ENCODE data around the gene TTLL13. TPM values are rescaled to one million over a fixed set of nuclear protein-coding genes. Genes with fewer than 3 reads are reported as not detected.

Gene TTLL13
- total RNA-seq, 2 donors from 2014 or later: 0.15 to 0.46 TPM

- peaks cover 9% of the 10 kb centered on the region for H3K36me3 ChIP-seq (ENCODE audit: control insufficient read depth, insufficient read depth, low read length)
- Mint-ChIP-seq H3K27ac (no peak overlapping the region), H3K4me3 (no peak overlapping the region), H3K27me3 (ENCODE audit: insufficient read depth) (no peaks in the 10 kb centered on the region), H3K9me3 (no peaks in the 10 kb centered on the region), H3K36me3 (ENCODE audit: low read depth) (peaks cover 25% of the 10 kb centered on the region), H3K4me1 (peaks cover 3% of the 10 kb centered on the region)
- H3K27ac ChIP-seq (ENCODE audit: low read depth, low read length): no peak overlapping the region
- no peak overlapping the region for H3K4me3 ChIP-seq (ENCODE audit: low read length)
- H3K9me3 ChIP-seq (ENCODE audit: control insufficient read depth, low read length): no peaks in the 10 kb centered on the region
- H3K4me1 ChIP-seq (ENCODE audit: control insufficient read depth, insufficient read depth, low read length): no peaks in the 10 kb centered on the region
- H3K27me3 ChIP-seq (ENCODE audit: control insufficient read depth, insufficient read depth, low read length, poor library complexity, severe bottlenecking): no peaks in the 10 kb centered on the region
- H3K9ac ChIP-seq (ENCODE audit: extremely low read depth, low read length, poor library complexity, severe bottlenecking): no peak overlapping the region
- TF ChIP-seq, protein P1, sequence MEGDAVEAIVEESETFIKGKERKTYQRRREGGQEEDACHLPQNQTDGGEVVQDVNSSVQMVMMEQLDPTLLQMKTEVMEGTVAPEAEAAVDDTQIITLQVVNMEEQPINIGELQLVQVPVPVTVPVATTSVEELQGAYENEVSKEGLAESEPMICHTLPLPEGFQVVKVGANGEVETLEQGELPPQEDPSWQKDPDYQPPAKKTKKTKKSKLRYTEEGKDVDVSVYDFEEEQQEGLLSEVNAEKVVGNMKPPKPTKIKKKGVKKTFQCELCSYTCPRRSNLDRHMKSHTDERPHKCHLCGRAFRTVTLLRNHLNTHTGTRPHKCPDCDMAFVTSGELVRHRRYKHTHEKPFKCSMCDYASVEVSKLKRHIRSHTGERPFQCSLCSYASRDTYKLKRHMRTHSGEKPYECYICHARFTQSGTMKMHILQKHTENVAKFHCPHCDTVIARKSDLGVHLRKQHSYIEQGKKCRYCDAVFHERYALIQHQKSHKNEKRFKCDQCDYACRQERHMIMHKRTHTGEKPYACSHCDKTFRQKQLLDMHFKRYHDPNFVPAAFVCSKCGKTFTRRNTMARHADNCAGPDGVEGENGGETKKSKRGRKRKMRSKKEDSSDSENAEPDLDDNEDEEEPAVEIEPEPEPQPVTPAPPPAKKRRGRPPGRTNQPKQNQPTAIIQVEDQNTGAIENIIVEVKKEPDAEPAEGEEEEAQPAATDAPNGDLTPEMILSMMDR (conservative IDR thresholded peaks at IDR 0.05): no peak
- WGBS, 2 experiments (ENCODE audit: insufficient coverage in 1 of 2, insufficient read length in 1 of 2): 93 to 99% methylated on average over 23 to 38 of the region's 38 CpGs
- DNase-seq: no peak
These were observed 21.3 kb upstream of the TTLL13 start for GRCh38 chr15:90227816-90228772.

DNA sequence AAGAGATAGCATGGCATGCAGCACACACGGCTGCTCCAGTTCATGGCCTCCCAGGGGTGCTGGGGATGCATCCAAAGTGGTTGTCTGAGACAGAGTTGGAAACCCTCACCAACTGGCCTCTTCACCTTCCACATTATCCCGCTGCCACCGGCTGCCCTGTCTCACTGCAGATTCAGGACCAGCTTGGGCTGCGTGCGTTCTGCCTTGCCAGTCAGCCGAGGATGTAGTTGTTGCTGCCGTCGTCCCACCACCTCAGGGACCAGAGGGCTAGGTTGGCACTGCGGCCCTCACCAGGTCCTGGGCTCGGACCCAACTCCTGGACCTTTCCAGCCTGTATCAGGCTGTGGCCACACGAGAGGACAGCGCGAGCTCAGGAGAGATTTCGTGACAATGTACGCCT, 20.4 kb upstream of the TTLL13 start:
- DNase-seq: no peak
- Mint-ChIP-seq H3K9me3 (no peaks in the 10 kb centered on the region), H3K27ac (no peak overlapping the region), H3K27me3 (ENCODE audit: insufficient read depth) (no peaks in the 10 kb centered on the region), H3K4me1 (peaks cover 3% of the 10 kb centered on the region), H3K4me3 (no peak overlapping the region), H3K36me3 (ENCODE audit: low read depth) (peaks cover 20% of the 10 kb centered on the region)
- Histone ChIP-seq H3K27me3 (ENCODE audit: control insufficient read depth, insufficient read depth, low read length, poor library complexity, severe bottlenecking) (no peaks in the 10 kb centered on the region), H3K4me1 (ENCODE audit: control insufficient read depth, insufficient read depth, low read length) (no peaks in the 10 kb centered on the region), H3K36me3 (ENCODE audit: control insufficient read depth, insufficient read depth, low read length) (peaks cover 9% of the 10 kb centered on the region), H3K4me3 (ENCODE audit: low read length) (no peak overlapping the region), H3K9ac (ENCODE audit: extremely low read depth, low read length, poor library complexity, severe bottlenecking) (no peak overlapping the region), H3K27ac (ENCODE audit: low read depth, low read length) (no peak overlapping the region), H3K9me3 (ENCODE audit: control insufficient read depth, low read length) (no peaks in the 10 kb centered on the region)
- TF ChIP-seq, protein P1 (conservative IDR thresholded peaks at IDR 0.05): no peak
- WGBS, 2 experiments (ENCODE audit: insufficient coverage in 1 of 2, insufficient read length in 1 of 2): 94 to 97% methylated on average over 14 to 15 of the region's 15 CpGs

DNA sequence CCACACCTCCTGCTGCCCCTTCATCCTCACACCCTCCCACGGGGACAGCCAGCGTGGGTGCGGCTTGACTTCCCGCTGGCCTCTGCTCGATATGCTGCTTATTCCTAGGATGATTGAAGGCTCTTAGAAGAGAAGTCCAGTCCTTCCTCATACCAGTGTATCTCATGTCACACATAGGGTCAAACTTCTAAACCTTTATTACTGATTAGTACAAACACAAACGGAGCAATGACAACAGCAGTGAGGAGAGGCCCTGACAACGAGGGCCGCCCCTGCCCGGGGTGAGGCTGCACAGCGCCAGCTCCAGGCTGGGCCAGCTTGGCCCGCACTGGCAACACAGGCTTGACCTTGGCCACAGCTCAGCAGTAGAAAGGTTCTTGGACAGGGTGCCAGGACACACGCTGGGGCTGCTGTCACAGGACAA, 19.3 kb upstream of the TTLL13 start:
- Mint-ChIP-seq H3K9me3 (no peaks in the 10 kb centered on the region), H3K4me1 (peaks cover 10% of the 10 kb centered on the region), H3K36me3 (ENCODE audit: low read depth) (peaks cover 14% of the 10 kb centered on the region), H3K27me3 (ENCODE audit: insufficient read depth) (no peaks in the 10 kb centered on the region), H3K27ac (no peak overlapping the region), H3K4me3 (no peak overlapping the region)
- Histone ChIP-seq H3K27ac (ENCODE audit: low read depth, low read length) (no peak overlapping the region), H3K9me3 (ENCODE audit: control insufficient read depth, low read length) (no peaks in the 10 kb centered on the region), H3K4me1 (ENCODE audit: control insufficient read depth, insufficient read depth, low read length) (no peaks in the 10 kb centered on the region), H3K4me3 (ENCODE audit: low read length) (no peak overlapping the region), H3K9ac (ENCODE audit: extremely low read depth, low read length, poor library complexity, severe bottlenecking) (no peak overlapping the region), H3K27me3 (ENCODE audit: control insufficient read depth, insufficient read depth, low read length, poor library complexity, severe bottlenecking) (no peaks in the 10 kb centered on the region), H3K36me3 (ENCODE audit: control insufficient read depth, insufficient read depth, low read length) (peaks cover 9% of the 10 kb centered on the region)
- WGBS, 2 experiments (ENCODE audit: insufficient coverage in 1 of 2, insufficient read length in 1 of 2): 94 to 95% methylated on average over 9 to 12 of the region's 12 CpGs
- no peak for DNase-seq
- TF ChIP-seq, protein P1 (conservative IDR thresholded peaks at IDR 0.05): no peak

All from endodermal cell (in vitro differentiated cells).